ENCODE measurements around the gene ITSN1. TPM values are rescaled to one million over a fixed set of nuclear protein-coding genes. Genes with fewer than 3 reads are reported as not detected.

ITSN1 gene
- total and polyA plus RNA-seq, 2 experiments from 2014 or later, result 77.9 to 95.7 TPM

GRCh38 chr21:33916200-33916567 is 273.9 kb downstream of the ITSN1 start:
- Histone ChIP-seq H3F3A (replicated peaks; ENCODE audit: low read depth) (0 out of 2 replicates have a peak, but pooled peaks cover 2% of the 10 kb centered on the region), H3K4me1 (ENCODE audit: insufficient read depth) (0 out of 2 replicates have a peak, but pooled peaks cover 4% of the 10 kb centered on the region), H3K9me2 (ENCODE audit: insufficient read depth) (no peaks in the 10 kb centered on the region), H3K4me3 (peak overlapping the region; percentile 83), H3K27me3 (ENCODE audit: insufficient read depth) (no peaks in the 10 kb centered on the region), H4K20me1 (replicated peaks; ENCODE audit: insufficient read depth) (peaks cover 4% of the 10 kb centered on the region), H3K36me3 (ENCODE audit: insufficient read depth) (peaks cover 13% of the 10 kb centered on the region), H3K79me2 (replicated peaks; ENCODE audit: insufficient read depth) (peaks cover 32% of the 10 kb centered on the region), H3K4me2 (peak overlapping the region; percentile 73), H3K27ac (ENCODE audit: low read depth) (no peak overlapping the region; the same call in 1 of the 2 replicates), H2AFZ (peak overlapping the region; percentile 80)
- no peak for DNase-seq (ENCODE audit: low spot score)
- Mint-ChIP-seq H3K9me3 (no peaks in the 10 kb centered on the region), H3K4me3 (peak overlapping the region; percentile 99), H3K27me3 (ENCODE audit: insufficient read depth, low read depth, poor library complexity) (peaks cover 10% of the 10 kb centered on the region), H3K36me3 (ENCODE audit: low read depth) (peaks cover 19% of the 10 kb centered on the region), H3K27ac (peak overlapping the region; percentile 90; the same call in 1 of the 2 replicates), H3K4me1 (peaks cover 13% of the 10 kb centered on the region; the same call in 2 of the 3 replicates)
- TF ChIP-seq ZNF331 (CRISPR knock-in tag; IDR thresholded peaks at IDR 0.05; ENCODE audit: low read depth), result no peak
- TF ChIP-seq ZNF462 (CRISPR knock-in tag; IDR thresholded peaks at IDR 0.05), result no peak
- TF ChIP-seq, protein P1, sequence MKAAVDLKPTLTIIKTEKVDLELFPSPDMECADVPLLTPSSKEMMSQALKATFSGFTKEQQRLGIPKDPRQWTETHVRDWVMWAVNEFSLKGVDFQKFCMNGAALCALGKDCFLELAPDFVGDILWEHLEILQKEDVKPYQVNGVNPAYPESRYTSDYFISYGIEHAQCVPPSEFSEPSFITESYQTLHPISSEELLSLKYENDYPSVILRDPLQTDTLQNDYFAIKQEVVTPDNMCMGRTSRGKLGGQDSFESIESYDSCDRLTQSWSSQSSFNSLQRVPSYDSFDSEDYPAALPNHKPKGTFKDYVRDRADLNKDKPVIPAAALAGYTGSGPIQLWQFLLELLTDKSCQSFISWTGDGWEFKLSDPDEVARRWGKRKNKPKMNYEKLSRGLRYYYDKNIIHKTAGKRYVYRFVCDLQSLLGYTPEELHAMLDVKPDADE (IDR thresholded peaks at IDR 0.05), result no peak
- no peak for TF ChIP-seq CREB1 (CRISPR knock-in tag; IDR thresholded peaks at IDR 0.05; ENCODE audit: low read depth)
- TF ChIP-seq STAT1 (IDR thresholded peaks at IDR 0.05; ENCODE audit: unreplicated experiment), result no peak
- TF ChIP-seq POLR2AphosphoS5 (IDR thresholded peaks at IDR 0.05; ENCODE audit: low read depth), result no peak
- TF ChIP-seq EZH2phosphoT487 (IDR thresholded peaks at IDR 0.05; ENCODE audit: unreplicated experiment), result no peak
- TF ChIP-seq, protein P2, sequence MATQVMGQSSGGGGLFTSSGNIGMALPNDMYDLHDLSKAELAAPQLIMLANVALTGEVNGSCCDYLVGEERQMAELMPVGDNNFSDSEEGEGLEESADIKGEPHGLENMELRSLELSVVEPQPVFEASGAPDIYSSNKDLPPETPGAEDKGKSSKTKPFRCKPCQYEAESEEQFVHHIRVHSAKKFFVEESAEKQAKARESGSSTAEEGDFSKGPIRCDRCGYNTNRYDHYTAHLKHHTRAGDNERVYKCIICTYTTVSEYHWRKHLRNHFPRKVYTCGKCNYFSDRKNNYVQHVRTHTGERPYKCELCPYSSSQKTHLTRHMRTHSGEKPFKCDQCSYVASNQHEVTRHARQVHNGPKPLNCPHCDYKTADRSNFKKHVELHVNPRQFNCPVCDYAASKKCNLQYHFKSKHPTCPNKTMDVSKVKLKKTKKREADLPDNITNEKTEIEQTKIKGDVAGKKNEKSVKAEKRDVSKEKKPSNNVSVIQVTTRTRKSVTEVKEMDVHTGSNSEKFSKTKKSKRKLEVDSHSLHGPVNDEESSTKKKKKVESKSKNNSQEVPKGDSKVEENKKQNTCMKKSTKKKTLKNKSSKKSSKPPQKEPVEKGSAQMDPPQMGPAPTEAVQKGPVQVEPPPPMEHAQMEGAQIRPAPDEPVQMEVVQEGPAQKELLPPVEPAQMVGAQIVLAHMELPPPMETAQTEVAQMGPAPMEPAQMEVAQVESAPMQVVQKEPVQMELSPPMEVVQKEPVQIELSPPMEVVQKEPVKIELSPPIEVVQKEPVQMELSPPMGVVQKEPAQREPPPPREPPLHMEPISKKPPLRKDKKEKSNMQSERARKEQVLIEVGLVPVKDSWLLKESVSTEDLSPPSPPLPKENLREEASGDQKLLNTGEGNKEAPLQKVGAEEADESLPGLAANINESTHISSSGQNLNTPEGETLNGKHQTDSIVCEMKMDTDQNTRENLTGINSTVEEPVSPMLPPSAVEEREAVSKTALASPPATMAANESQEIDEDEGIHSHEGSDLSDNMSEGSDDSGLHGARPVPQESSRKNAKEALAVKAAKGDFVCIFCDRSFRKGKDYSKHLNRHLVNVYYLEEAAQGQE (IDR thresholded peaks at IDR 0.05; ENCODE audit: unreplicated experiment), result no peak
- TF ChIP-seq EZH2 (IDR thresholded peaks at IDR 0.05; ENCODE audit: low read depth, unreplicated experiment), result no peak
- no peak for TF ChIP-seq ZNF114 (CRISPR knock-in tag; IDR thresholded peaks at IDR 0.05)
- TF ChIP-seq, protein P3, sequence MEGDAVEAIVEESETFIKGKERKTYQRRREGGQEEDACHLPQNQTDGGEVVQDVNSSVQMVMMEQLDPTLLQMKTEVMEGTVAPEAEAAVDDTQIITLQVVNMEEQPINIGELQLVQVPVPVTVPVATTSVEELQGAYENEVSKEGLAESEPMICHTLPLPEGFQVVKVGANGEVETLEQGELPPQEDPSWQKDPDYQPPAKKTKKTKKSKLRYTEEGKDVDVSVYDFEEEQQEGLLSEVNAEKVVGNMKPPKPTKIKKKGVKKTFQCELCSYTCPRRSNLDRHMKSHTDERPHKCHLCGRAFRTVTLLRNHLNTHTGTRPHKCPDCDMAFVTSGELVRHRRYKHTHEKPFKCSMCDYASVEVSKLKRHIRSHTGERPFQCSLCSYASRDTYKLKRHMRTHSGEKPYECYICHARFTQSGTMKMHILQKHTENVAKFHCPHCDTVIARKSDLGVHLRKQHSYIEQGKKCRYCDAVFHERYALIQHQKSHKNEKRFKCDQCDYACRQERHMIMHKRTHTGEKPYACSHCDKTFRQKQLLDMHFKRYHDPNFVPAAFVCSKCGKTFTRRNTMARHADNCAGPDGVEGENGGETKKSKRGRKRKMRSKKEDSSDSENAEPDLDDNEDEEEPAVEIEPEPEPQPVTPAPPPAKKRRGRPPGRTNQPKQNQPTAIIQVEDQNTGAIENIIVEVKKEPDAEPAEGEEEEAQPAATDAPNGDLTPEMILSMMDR (conservative IDR thresholded peaks at IDR 0.05; ENCODE audit: low read depth in 2 of 2), result no peak
- TF ChIP-seq NANOG (IDR thresholded peaks at IDR 0.05; ENCODE audit: borderline replicate concordance), result no peak
- no peak for TF ChIP-seq JUNB (IDR thresholded peaks at IDR 0.05; ENCODE audit: unreplicated experiment)
- ATAC-seq, result no peak; the same call in 2 of the 3 replicates
